Large intestine (tissue), 3 donors: Measurements from ENCODE around the gene CNTN5. TPM values are rescaled to one million over a fixed set of nuclear protein-coding genes. Genes with fewer than 3 reads are reported as not detected.

Experiments used
- DNase-seq, 2 donors: peaks; one replicate each; pipeline versions ENCODE4 v3.0.0 to v3.0.0-alpha.2; 2013
- H3K27ac ChIP-seq: one replicate; pipeline ENCODE4 v1.5.1; 2013; ENCODE audit warnings: low read length
- H3K27me3 ChIP-seq: 2 replicates; pipeline ENCODE4 v1.6.1; 2013; ENCODE audit warnings: low read length; ENCODE audit not compliant: control insufficient read depth, insufficient read depth
- H3K36me3 ChIP-seq: 2 replicates; pipeline ENCODE4 v1.6.1; 2013; ENCODE audit warnings: low read length; ENCODE audit not compliant: control insufficient read depth, insufficient read depth
- H3K4me1 ChIP-seq: one replicate; pipeline ENCODE4 v1.6.1; 2013; ENCODE audit warnings: low read length; ENCODE audit not compliant: control insufficient read depth, insufficient read depth
- H3K4me3 ChIP-seq: one replicate; pipeline ENCODE4 v1.5.1; 2013; ENCODE audit warnings: low read length
- H3K9me3 ChIP-seq: one replicate; pipeline ENCODE4 v1.6.1; 2013; ENCODE audit warnings: mild to moderate bottlenecking, low read depth, low read length, moderate library complexity; ENCODE audit not compliant: control insufficient read depth
- WGBS: methylation state at CpG from one replicate; pipeline ENCODE4 v1.1.5; 2013; ENCODE audit warnings: low lambda C conversion rate; ENCODE audit not compliant: insufficient coverage; 5-methylcytosine and 5-hydroxymethylcytosine counted together
- polyA plus RNA-seq: library from polyadenylated mRNA; unstranded; fragments of 120-200 nt; gene quantifications from one replicate; pipeline ENCODE4 v1.2.1, GENCODE V29; 2013

Gene CNTN5
- polyA plus RNA-seq, 1 donor = 0.70 TPM

- Histone ChIP-seq H3K9me3 (no peaks in the 10 kb centered on the region), H3K4me3 (no peak overlapping the region), H3K27me3 (no peaks in the 10 kb centered on the region), H3K27ac (no peak overlapping the region), H3K4me1 (no peaks in the 10 kb centered on the region), H3K36me3 (no peaks in the 10 kb centered on the region)
- DNase-seq = no peak
These were observed 913.3 kb downstream of the CNTN5 start for GRCh38 chr11:99934008-99934407.

GRCh38 chr11:99937330-99937729 lies 916.6 kb downstream of the CNTN5 start:
- no peaks in the 10 kb centered on the region for H3K4me1 ChIP-seq
- no peak overlapping the region for H3K4me3 ChIP-seq
- no peak overlapping the region for H3K27ac ChIP-seq
- no peaks in the 10 kb centered on the region for H3K27me3 ChIP-seq
- no peaks in the 10 kb centered on the region for H3K9me3 ChIP-seq
- no peaks in the 10 kb centered on the region for H3K36me3 ChIP-seq
- 100% methylated on average over 1 of the region's 9 CpGs for WGBS
- DNase-seq = no peak

GRCh38 chr11:99952816-99953215 lies 932.1 kb downstream of the CNTN5 start:
- no peak for DNase-seq
- no CpG with 5 or more reads among the region's 1 CpG for WGBS
- Histone ChIP-seq H3K36me3 (no peaks in the 10 kb centered on the region), H3K27me3 (no peaks in the 10 kb centered on the region), H3K4me3 (no peak overlapping the region), H3K4me1 (no peaks in the 10 kb centered on the region), H3K27ac (no peak overlapping the region), H3K9me3 (no peaks in the 10 kb centered on the region)

GRCh38 chr11:99960536-99960935 lies 939.8 kb downstream of the CNTN5 start:
- H3K27ac ChIP-seq = no peak overlapping the region
- H3K9me3 ChIP-seq = no peaks in the 10 kb centered on the region
- H3K36me3 ChIP-seq = no peaks in the 10 kb centered on the region
- no peak overlapping the region for H3K4me3 ChIP-seq
- H3K27me3 ChIP-seq = no peaks in the 10 kb centered on the region
- DNase-seq = no peak
- WGBS = 79% methylated on average over 3 of the region's 3 CpGs
- no peaks in the 10 kb centered on the region for H3K4me1 ChIP-seq

GRCh38 chr11:99968336-99968735 lies 947.6 kb downstream of the CNTN5 start:
- DNase-seq = no peak
- Histone ChIP-seq H3K36me3 (no peaks in the 10 kb centered on the region), H3K27me3 (peaks cover 2% of the 10 kb centered on the region), H3K9me3 (no peaks in the 10 kb centered on the region), H3K27ac (no peak overlapping the region), H3K4me3 (no peak overlapping the region), H3K4me1 (peaks cover 4% of the 10 kb centered on the region)
- no CpG with 5 or more reads among the region's 1 CpG for WGBS

GRCh38 chr11:99973993-99974392 lies 953.2 kb downstream of the CNTN5 start:
- Histone ChIP-seq H3K27ac (no peak overlapping the region), H3K4me3 (no peak overlapping the region), H3K4me1 (peaks cover 4% of the 10 kb centered on the region), H3K36me3 (no peaks in the 10 kb centered on the region), H3K27me3 (no peaks in the 10 kb centered on the region), H3K9me3 (peaks cover 5% of the 10 kb centered on the region)
- 0% methylated on average over 2 of the region's 4 CpGs for WGBS
- DNase-seq = peak; percentile 29 to 58

- peaks cover 5% of the 10 kb centered on the region for H3K9me3 ChIP-seq
- no peak overlapping the region for H3K27ac ChIP-seq
- WGBS = 100% methylated on average over 1 of the region's 2 CpGs
- no peaks in the 10 kb centered on the region for H3K27me3 ChIP-seq
- no peak overlapping the region for H3K4me3 ChIP-seq
- H3K36me3 ChIP-seq = no peaks in the 10 kb centered on the region
- peaks cover 3% of the 10 kb centered on the region for H3K4me1 ChIP-seq
- DNase-seq = no peak
These were observed 958.3 kb downstream of the CNTN5 start for GRCh38 chr11:99979042-99979441.

- Histone ChIP-seq H3K36me3 (no peaks in the 10 kb centered on the region), H3K9me3 (no peaks in the 10 kb centered on the region), H3K4me1 (no peaks in the 10 kb centered on the region), H3K4me3 (no peak overlapping the region), H3K27ac (no peak overlapping the region), H3K27me3 (no peaks in the 10 kb centered on the region)
- DNase-seq = no peak
- WGBS = 100% methylated on average over 1 of the region's 2 CpGs
These were observed 967.2 kb downstream of the CNTN5 start for GRCh38 chr11:99987821-99988470.

- no peaks in the 10 kb centered on the region for H3K36me3 ChIP-seq
- DNase-seq = no peak
- H3K4me3 ChIP-seq = no peak overlapping the region
- no peaks in the 10 kb centered on the region for H3K9me3 ChIP-seq
- no peaks in the 10 kb centered on the region for H3K27me3 ChIP-seq
- no CpG with 5 or more reads among the region's 2 CpGs for WGBS
- H3K27ac ChIP-seq = no peak overlapping the region
- H3K4me1 ChIP-seq = no peaks in the 10 kb centered on the region
These were observed 967.7 kb downstream of the CNTN5 start for GRCh38 chr11:99988471-99988837.

GRCh38 chr11:100003985-100004384 lies 983.2 kb downstream of the CNTN5 start:
- no peak for DNase-seq
- peaks cover 11% of the 10 kb centered on the region for H3K4me1 ChIP-seq
- peak overlapping the region; percentile 44 for H3K27ac ChIP-seq
- H3K4me3 ChIP-seq = no peak overlapping the region
- no CpG with 5 or more reads among the region's 3 CpGs for WGBS
- no peaks in the 10 kb centered on the region for H3K27me3 ChIP-seq
- H3K9me3 ChIP-seq = no peaks in the 10 kb centered on the region
- no peaks in the 10 kb centered on the region for H3K36me3 ChIP-seq

GRCh38 chr11:100004541-100004940 lies 983.8 kb downstream of the CNTN5 start:
- Histone ChIP-seq H3K9me3 (no peaks in the 10 kb centered on the region), H3K4me3 (no peak overlapping the region), H3K27me3 (no peaks in the 10 kb centered on the region), H3K27ac (peak overlapping the region; percentile 76), H3K4me1 (peaks cover 16% of the 10 kb centered on the region), H3K36me3 (no peaks in the 10 kb centered on the region)
- DNase-seq = peak; percentile 66 to 76
